Activated CD4-positive, alpha-beta T cell treated with anti-CD3 and anti-CD28 coated beads for 4 hours (primary cell): Measurements from ENCODE around the gene CDC34.

Experiments
- DNase-seq, 2 donors: peaks; one replicate each; pipeline ENCODE4 v3.0.0-alpha.2; 2020

The CDC34 gene

DNA sequence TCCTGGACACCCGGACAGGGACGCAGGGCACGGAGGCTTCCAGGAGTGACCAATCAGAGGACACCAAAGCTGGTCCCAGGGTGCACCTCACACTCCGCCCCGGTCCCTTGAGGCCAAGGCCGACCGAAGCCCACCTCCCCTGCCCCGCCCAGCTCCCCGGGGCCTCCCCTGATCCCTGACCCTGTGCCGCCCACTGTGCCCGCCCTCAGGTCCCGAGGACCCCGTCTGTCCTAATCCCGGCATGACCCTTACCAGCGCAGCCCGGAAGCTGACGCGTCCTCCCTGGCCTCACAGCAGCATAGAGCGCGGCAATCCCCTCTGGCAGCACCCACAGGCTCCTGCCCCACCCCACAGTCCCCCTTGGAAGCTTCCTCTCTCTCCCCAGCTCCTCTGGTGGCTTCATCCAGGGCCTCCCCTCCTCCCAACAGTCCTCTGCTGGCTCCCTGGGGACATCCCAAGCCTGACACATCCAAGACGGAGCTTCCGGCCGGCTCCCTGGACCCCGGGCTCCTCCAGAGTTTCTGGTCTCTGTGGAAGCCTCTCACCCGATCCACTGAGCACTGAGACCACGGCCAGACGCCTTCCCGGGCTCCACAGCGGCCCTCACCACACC lies 7.4 kb upstream of the CDC34 start:
- DNase-seq = no peak

DNA sequence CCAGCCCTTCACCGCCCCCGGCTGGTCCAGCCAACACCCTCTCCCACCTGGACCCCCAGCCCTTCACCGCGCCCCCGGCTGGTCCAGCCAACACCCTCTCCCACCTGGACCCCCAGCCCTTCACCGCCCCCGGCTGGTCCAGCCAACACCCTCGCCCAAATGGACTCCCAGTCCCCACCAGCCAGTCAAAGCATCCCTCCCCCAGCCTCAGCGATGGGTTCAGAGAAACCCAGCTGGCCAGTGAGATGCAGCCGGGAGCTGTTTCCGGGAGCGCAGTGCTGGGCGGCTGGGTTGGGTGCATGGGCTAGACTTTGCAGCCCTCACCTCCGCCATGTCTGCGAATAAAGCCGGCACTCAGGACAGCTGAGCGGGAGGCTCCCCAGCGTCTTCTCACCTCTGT lies 6.5 kb upstream of the CDC34 start:
- no peak for DNase-seq

DNA sequence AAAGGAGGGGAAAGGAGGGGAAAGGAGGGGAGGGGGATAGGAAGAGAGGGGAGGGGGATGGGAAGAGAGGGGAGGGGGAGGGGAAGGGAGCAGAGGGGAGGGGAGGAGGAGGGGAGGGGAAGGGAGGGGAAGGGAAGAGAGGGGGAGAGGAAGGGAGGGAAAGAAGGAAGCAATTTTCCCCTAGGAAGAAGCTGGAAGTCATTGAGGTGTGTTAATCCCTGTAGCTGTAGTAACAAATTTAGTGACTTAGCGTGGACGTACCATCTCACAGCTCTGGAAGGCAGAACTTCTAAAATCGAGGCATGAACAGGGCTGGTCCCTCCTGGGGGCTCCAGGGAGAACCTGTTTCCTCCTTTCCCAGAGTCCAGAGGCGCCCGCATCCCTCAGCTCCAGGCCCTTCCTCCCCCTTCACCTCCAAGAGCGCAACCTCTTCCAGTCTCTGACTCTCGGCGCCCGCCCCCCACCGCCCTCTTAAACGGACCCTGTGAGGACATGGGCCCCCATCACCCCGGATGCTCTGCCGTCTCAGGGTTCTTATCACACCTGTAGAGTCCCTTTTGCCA lies 5.6 kb upstream of the CDC34 start:
- no peak for DNase-seq

DNA sequence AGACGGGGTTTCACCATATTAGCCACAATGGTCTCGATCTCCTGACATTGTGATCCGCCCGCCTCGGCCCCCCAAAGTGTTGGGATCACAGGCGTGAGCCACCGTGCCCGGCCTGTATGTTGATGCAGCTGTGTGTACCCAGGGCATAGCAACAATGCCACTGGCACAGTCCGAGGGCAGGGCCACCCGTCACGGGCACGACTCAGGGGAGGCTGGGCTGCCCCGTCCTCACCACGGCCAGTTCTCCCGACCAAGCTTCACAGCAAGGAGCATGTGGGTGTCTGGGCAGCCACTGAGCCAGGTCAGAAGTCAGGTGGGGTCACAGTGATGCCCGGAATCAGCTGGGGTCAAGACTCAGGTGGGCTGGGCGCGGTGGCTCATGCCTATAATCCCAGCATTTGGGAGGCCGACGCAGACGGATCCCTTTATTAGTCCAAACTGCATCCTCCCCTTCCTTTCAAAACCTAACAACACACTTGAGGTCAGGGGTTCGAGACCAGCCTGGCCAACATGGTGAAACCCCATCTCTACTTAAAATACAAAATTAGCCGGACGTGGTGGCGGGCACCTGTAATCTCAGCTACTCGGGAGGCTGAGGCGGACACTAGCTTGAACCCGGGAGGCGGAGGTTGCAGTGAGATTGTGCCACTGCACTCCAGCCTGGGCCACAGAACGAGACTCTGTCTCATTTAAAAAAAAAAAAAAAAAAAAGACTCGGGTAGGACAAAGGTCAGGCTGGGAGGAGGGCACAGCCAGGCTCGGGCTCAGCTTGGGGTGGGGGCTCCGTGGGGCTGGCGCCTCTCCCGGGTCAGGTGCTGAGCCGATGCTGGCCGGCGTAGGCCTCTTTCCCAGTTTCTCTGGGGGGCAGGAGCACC lies 1.2 kb upstream of the CDC34 start:
- DNase-seq = no peak

DNA sequence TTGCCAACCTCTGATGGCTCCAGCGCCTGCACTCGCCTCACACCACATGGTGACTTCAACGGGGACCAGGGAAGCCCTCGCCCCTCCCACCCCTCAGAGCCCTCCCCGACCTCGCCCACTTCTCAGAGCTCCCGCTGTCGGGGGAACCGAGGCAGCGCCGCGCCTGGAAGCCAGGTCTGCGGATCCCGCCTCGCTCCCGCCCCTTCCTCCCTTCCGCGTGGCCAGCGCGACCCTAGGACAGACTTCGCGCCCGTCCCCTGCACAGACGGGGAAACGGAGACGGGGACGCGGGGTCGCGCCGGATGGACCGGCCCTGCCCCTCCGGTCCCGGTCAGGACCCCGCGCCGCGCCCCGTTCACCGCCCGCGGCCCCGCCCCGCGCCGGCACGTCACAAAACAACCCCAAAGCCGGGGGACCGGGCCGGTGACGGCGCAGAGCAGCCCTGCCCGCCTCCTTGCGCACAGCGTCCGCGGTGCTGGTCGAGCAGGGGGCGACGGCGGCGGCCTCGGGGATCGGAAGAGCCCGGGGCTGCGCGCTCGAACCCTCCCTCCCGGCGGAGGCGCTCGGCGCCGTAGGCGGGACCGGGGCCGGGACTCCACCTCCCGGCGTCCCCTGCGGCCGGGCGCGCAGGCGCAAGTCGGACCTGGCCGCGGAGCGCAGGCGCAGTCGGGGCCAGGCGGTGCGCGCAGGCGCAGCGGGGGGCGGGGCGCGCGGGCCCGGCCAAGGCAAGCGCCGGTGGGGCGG lies 379 bp upstream of the CDC34 start:
- peak; percentile 81 to 86 for DNase-seq

DNA sequence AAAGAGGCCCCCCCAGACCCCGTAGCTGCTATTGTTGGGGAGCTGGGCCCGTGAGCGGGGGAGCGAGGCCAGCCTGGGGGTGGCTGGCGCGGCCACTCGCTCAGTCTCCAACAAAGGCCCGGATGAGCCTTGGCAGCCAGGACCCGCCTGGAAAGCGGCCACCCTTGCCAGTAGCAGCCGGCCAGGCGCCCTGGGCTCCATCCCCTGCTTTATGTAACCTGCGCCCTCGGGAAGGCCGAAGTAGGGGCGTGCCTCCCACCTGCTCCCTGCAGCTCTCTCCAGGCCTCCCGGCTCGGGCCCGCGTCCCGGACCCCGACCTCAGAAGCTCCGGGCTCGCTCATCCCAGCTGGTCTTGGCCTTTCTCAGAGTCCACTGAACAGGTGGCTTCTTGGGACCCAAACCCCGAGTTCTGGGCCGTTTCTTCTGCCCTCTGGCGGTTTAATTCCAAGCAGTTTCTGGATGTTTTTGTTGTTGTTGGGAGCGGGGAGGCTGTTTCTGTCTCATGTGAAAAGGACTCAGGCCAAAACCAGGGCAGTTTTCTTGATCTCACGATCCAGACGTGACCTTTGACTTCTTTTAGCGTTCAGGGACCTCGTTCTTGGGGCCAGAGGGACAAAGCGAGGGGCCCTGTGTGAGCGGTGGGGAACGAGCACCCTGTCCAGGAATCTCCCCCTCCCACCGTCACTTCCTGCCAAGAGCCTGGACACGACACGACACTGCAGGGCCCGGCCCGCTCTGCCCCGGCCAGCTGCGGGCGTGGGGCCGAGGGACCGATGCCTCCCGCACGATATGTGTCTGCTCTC lies 1.2 kb downstream of the CDC34 start:
- DNase-seq = peak; percentile 33 to 50

DNA sequence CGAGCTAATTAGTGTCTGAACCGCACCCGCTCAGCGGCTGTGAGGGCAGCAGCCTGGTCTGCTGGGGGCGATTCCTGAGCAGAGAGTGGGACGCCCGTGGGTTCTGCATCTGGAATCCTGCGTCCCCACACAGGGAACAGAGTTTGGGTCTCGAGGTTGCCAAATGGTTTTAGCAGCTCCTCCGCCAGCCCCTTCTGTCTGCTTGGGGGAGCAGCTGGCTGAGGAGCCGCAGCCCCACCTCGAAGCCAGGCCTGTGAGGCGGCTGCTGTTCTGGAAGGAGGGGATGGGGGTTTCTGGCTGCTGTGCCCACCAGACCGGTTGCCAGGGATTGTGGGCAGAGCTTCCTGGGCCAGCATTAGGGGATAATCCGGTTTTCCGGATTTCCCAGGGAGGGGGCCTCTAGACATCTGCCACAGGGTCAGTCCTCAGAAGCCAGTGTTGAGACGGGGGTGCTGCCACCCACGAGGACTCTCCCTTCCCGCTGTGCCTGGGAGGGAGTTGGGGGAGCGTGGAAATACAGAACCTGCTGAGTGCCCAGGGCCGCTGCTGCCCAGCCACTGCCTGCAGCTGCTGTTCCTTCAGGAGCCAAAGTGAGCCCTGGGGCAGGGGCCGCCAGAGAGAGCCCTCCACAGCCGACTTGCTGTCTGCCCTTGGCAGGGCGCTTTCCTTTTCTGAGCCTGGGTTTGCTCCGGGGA lies 2.0 kb downstream of the CDC34 start:
- DNase-seq = no peak

DNA sequence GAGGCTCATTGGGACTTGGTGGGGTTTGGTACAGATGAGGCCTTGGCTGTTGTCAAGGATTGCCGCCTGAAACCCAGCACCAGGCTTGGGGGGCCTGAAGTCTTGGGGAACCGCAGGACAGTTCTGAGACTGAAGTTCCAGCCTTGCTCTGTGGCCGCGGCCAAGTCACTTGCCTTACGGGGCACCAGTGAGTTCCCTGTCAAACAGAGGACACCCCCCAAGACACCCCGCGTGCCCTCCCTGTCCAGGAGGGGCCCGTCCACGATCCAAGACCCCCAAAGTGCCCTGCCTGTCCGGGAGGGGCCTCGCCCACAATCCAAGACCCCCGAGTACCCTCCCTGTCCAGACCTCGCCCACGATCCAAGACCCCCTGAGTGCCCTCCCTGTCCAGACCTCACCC lies 2.5 kb downstream of the CDC34 start:
- no peak for DNase-seq

DNA sequence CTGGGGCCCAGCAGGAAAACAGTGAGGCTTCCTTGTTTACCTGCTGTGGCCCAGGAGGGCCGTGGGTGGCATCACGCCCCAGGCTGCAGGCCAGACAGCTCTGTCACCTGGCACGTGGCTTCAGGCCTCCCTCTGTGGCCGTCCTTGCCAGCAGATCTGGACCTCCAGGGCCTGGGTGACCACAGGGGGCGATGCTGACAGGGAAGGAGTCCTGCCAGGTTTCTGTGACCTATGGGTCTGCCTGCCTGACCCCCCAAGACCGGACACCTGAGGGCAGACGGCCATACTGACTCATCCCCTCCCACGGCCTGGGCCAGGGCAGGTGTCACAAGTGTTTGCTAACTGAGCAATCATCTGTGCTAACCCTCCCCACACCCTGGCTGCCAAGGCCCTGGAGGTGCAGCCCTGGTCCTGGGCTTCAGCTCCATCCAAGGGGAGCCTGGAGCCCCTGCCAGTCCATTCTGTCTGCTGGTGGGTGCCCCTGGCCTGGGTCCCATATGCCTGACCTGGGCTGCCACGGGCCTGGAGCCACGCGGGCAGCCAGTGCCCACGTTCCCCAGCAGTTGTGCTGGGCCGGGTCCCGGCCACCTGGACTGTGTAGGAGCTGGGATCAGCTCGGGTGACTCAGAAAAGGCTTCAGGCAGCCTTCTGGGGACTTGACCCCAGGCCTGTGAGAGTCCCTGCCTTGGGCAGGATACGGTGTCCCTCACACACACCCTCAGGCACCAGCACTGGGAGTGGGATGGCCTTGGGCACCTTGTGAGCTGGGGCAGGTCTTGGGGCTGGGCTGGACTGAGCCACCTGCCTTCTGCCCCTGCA lies 3.7 kb downstream of the CDC34 start:
- no peak for DNase-seq

DNA sequence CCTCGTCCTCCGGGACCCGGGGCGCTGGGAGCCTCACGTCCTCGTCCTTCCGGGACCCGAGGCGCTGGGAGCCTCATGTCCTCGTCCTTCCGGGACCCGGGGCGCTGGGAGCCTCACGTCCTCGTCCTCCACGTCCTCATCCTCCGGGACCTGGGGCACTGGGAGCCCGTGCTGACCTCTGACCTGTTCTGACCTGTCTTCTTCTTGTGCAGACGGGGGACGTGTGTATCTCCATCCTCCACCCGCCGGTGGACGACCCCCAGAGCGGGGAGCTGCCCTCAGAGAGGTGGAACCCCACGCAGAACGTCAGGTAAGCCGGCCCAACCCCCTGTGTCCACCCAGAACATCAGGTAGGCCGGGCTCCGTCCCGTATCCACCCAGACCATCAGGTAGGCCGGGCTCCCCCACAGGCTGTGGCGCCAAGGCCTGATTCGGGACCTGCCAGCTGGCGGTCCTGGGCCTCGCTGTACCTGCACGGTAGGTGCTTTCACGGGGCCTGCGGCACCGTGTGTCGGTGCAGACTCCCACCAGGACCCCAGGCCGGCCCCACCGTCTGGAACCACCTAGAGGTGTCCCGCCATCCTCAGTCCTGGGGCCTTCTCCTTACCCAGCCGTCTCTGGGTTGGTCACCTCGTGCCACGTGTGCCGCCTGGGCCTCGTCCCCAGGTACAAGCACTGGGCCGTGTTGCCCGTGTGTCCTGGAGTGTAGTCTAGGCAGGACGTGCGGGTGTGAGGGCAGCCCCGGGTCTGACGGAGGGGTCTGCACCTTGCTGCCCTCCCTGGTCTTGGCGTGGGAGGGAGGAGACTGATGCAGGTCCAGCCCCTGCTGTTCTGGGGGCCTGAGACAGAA lies 4.7 kb downstream of the CDC34 start:
- no peak for DNase-seq

DNA sequence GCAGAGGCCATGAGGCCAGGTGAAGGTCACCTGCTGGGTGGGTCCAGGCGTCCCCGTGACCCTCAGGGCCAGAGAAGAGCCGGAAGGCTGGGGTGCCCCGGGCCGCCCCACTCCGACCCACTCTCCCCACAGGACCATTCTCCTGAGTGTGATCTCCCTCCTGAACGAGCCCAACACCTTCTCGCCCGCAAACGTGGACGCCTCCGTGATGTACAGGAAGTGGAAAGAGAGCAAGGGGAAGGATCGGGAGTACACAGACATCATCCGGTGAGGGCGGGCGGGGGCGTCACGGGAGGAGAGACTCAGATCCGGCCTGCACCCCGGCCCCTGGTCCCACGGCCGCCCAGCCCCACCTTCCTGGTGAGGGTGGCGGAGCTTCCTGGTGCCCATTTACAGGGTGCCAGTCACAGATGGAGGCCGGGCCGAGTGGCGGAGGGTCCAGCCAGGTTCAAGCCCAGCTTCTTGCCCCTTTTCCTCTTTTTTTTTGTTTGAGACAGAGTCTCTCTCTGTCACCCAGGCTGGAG lies 5.4 kb downstream of the CDC34 start:
- DNase-seq = no peak

DNA sequence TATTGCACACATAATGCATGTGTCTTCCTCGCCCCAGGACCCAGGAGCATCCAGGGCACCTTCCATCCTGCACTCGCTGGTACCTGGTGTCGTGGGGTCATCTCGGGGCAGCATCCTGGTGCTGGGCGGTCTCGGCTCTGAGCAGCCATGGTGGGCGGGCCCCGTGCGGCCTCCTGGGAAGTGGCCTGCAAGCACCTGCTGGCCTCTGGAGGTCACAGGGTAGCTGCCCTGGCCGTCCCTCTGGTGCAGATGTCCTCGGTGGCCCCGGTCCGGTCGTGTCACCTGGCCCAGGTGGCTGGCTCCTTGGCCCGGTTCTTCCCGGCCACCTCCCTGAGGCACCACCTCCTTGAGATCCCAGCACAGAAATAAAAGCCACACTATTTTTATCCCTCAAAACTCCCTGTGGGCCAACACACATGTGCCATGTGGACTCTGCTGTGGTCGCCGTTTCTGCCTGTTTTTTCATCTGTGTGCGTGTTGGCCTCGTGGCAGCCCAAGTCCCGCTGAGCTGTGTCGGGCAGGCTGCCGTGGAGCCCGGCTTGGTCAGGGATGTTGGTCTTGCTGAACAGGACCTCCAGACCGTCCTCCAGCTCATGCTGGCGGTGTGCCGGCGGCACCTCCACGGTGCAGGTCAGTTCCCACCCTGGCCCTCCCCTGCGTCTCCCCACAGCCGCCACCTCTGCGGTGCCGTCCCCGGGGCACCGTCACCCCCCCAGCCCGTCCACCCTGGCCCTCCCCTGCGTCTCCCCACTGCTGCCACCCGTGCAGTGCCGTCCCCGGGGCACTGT lies 7.3 kb downstream of the CDC34 start:
- DNase-seq = no peak

DNA sequence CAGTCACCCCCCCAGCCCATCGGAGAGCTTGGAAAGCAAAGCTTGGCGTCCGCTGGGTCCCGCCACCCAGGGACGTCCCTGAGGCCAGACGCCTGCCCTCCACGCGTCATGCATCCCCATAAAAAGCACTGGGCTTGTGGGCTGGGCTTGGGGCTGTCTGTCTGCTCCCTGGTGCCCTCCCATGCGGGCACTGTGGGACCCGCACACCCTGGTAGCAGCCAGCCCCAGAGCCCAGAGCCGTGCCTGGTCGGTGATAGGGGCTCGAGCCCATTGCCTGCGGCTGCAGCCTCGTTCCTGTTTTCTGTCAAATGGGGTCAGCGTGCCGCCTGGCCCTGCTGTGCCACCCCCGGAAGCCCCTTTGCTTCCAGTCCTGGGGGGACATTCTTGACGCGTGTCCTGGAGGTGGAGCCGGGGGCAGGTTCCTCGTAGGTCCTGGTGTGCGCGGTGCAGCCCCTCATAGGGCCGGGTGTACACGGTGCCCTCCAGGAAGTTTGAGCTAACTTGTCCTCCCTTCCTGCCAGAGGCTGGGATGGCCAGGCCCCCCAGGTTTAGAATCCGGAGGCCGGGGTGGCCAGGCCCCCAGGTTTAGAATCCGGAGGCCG lies 8.0 kb downstream of the CDC34 start:
- DNase-seq = no peak

DNA sequence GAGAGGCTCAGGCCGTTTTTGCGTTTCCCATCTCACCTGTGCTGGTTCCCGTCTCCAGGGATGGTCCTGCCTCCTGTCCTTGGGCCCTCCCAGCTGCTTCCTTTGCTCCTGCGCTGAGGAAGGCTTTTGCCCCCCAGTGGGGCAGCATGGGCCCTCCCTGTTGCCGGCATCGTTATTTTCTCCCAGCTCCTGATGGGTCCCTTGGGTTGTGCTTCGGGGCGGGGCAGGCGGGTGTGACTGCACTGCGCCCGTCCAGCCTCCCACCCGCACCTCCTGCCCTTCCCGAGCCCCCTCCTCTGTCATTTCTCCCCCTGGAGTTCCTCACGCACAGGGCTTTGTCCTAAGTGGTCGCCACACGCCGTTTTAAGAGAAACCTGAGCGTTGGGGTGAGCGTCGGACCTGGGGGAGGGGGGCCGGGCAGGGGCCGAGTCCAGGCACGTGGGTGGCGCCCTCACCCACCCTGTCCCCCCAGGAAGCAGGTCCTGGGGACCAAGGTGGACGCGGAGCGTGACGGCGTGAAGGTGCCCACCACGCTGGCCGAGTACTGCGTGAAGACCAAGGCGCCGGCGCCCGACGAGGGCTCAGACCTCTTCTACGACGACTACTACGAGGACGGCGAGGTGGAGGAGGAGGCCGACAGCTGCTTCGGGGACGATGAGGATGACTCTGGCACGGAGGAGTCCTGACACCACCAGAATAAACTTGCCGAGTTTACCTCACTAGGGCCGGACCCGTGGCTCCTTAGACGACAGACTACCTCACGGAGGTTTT lies 9.5 kb downstream of the CDC34 start:
- DNase-seq = no peak

DNA sequence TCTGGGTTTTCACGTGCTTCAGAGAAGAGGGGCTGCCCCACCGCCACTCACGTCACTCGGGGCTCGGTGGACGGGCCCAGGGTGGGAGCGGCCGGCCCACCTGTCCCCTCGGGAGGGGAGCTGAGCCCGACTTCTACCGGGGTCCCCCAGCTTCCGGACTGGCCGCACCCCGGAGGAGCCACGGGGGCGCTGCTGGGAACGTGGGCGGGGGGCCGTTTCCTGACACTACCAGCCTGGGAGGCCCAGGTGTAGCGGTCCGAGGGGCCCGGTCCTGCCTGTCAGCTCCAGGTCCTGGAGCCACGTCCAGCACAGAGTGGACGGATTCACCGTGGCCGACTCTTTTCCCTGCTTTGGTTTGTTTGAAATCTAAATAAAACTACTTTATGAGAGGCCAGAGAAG lies 10.1 kb downstream of the CDC34 start:
- DNase-seq = no peak

DNA sequence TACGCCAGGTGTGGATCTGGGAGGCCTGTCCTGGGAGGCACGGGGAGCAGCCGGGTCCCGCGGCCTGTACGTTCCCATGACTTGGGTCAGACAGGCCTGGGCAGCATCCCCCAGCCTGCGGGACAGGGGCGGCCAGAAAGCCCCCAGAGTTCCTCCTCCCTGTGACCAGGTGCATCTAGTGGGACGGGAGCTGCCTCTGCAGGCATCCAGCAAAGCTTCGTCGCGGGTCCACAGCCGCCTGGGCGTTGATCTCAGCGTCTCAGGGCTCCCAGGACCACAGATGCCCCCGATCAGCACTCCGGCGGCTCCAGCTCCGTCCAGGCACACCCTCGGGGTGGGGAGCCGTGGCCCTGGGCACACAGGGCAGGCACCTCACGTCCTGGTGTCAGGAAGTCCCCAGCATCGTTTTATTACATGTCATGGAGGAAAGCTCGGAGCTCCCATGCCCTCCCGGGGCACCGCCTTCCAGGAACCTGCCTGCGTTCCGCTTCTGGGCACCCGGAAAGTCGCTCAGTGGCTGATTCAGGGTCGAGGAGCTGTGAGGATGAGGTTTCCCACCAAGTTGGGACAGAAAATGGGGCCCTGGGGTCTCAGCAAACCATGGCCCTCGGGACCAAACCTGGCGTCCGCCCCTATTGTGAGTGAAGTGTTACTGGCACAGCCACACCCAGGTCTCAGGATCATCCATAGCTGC lies 10.8 kb downstream of the CDC34 start:
- DNase-seq = no peak
